Measurements from ENCODE around the gene INPP5B. TPM values are rescaled to one million over a fixed set of nuclear protein-coding genes. Genes with fewer than 3 reads are reported as not detected.
A peak's percentile ranks its signal among the peaks of the same experiment; 100 is the strongest.

INPP5B gene
- total RNA-seq, 1 donor from 2014 or later: 21.1 TPM

DNA sequence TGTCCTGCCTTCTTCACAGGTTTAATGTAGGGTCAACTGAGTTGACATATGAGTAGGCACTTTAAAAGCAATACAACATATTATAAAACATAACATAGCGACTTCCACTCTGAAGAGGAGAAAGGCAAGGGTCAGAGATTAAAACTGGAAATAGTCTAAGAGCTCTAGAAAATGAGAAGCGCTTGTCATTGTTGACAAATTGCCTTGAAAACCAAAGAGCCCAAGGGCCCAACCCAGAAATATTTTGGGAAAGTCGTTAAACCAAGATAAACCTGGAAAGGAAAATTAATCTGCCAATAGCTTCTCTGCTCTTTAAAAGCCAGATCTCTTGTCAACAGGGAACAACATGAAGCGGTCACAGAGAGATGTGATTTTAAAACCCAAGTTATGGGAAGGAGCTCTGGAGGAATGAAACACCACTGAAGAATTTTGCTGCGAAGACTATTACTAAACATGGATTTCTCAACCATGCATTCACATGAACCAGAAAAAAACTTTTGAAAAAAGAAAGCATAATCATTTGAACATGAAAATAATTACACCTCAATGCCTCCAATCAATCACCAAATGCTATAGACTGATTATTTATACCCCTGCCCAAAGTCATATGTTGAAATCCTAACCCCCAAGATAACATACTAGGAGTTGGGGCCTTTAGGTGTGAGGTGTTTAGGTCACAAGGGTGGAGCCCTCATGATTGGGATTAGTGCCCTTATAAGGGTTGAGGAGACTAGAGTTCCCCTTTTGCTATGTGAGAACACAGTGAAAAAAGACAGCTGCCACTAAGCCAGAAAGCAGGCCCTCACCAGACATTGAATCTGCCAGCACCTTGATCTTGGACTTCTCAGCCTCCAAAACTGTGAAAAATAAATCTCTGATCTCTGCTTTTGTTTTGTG is 54.5 kb downstream of the INPP5B start:
- Mint-ChIP-seq H3K27me3 (no peaks in the 10 kb centered on the region), H3K4me1 (ENCODE audit: low read depth) (no peaks in the 10 kb centered on the region), H3K36me3 (ENCODE audit: insufficient read depth) (peaks cover 4% of the 10 kb centered on the region), H3K27ac (no peak overlapping the region), H3K9me3 (ENCODE audit: low read depth) (no peaks in the 10 kb centered on the region), H3K4me3 (ENCODE audit: low read depth) (no peak overlapping the region)
- no peak for DNase-seq (ENCODE audit: low spot score, unreplicated experiment)
- TF ChIP-seq, protein P1, sequence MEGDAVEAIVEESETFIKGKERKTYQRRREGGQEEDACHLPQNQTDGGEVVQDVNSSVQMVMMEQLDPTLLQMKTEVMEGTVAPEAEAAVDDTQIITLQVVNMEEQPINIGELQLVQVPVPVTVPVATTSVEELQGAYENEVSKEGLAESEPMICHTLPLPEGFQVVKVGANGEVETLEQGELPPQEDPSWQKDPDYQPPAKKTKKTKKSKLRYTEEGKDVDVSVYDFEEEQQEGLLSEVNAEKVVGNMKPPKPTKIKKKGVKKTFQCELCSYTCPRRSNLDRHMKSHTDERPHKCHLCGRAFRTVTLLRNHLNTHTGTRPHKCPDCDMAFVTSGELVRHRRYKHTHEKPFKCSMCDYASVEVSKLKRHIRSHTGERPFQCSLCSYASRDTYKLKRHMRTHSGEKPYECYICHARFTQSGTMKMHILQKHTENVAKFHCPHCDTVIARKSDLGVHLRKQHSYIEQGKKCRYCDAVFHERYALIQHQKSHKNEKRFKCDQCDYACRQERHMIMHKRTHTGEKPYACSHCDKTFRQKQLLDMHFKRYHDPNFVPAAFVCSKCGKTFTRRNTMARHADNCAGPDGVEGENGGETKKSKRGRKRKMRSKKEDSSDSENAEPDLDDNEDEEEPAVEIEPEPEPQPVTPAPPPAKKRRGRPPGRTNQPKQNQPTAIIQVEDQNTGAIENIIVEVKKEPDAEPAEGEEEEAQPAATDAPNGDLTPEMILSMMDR (IDR thresholded peaks at IDR 0.05; ENCODE audit: unreplicated experiment): no peak

DNA sequence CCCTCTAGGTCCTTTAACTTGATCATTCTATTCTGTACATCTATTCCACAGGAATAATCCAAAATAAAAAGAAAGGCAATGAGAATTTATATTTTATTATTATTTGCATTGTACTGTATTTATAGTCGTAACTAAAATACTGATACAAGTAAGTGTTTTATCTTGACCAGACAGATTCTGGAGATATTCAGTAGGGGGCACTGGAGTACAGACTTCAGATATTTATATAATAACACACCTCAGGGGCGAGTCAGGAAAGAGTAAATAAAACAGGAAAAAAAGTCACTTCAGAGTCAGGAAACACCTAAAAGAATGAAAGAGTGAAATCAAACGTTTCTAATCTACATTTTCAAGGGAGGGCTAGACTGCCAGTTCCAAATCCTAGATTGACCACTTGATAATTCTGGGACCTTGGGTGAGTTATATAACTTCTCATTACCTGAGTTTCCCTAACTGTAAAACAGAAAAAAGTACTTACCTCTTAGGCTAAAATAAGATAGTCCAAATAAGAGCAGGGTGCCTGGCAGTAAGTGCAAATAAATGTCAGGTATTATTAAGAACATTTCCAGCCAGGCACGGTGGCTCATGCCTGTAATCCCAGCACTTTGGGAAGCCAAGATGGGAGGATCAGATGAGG is 56.4 kb downstream of the INPP5B start:
- Mint-ChIP-seq H3K27me3 (no peaks in the 10 kb centered on the region), H3K36me3 (ENCODE audit: insufficient read depth) (peaks cover 10% of the 10 kb centered on the region), H3K4me3 (ENCODE audit: low read depth) (no peak overlapping the region), H3K27ac (no peak overlapping the region), H3K4me1 (ENCODE audit: low read depth) (no peaks in the 10 kb centered on the region), H3K9me3 (ENCODE audit: low read depth) (no peaks in the 10 kb centered on the region)
- DNase-seq (ENCODE audit: low spot score, unreplicated experiment): no peak
- TF ChIP-seq, protein P1 (IDR thresholded peaks at IDR 0.05; ENCODE audit: unreplicated experiment): peak; percentile 61

DNA sequence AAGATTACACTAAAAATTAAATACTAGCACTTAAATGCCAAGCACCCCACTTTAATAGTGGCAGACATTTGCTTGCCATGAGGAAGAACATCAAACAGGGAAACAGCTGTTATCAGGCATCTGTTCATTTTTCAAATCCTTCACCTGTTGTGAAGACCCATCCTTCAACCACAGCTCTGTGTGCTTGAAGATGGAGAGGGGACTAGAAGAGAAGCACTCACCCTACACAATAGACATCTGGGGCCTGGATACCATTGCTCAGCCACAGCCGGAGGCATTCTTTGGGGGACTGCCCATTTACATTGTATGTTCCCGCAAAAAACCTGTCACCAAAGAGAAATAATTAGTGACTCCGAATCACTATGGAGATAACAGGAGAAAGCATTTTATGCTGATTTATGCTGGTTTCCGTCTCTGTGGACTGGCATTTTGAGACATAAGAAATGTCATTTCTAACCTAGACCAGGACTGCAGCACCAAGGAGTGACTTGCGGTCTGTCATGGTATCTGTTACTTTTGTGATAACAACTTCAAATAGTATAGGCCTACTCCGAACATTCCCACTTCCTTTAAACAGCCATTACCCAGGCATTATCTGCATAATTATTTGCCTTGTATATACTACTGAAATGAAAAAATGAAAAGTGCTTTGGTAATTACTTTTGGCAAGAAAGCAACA is 58.7 kb downstream of the INPP5B start:
- Mint-ChIP-seq H3K27ac (no peak overlapping the region), H3K4me3 (ENCODE audit: low read depth) (no peak overlapping the region)

DNA sequence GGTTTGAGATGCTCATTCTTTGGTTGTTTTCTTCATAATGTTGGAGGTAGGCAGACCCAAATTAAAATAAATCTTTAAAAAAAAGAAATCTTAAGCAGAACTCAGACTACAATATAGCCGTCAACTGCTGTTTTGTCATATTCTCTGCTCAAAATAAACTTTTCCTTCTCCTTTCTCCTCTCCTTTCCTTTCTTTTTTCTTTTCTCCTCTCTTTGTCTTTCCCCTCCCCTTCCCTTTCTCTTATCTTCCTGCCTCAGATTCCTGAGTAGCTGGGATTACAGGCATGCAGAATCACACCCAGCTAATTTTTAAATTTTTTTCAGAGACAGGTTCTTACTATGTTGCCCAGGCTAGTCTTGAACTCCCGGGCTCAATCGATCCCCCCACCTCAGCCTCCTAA is 62.7 kb downstream of the INPP5B start:
- TF ChIP-seq, protein P1 (IDR thresholded peaks at IDR 0.05; ENCODE audit: unreplicated experiment): no peak
- no peaks in the 10 kb centered on the region for H3K4me1 Mint-ChIP-seq (ENCODE audit: low read depth)
- H3K36me3 Mint-ChIP-seq (ENCODE audit: insufficient read depth): peaks cover 17% of the 10 kb centered on the region
- no peaks in the 10 kb centered on the region for H3K9me3 Mint-ChIP-seq (ENCODE audit: low read depth)
- no peak for DNase-seq (ENCODE audit: low spot score, unreplicated experiment)
- no peaks in the 10 kb centered on the region for H3K27me3 Mint-ChIP-seq
- peak overlapping the region; percentile 85 for H3K27ac Mint-ChIP-seq
- no peak overlapping the region for H3K4me3 Mint-ChIP-seq (ENCODE audit: low read depth)

More for the DNA sequence above, 58.7 kb downstream of the INPP5B start:
- TF ChIP-seq, protein P1 (IDR thresholded peaks at IDR 0.05; ENCODE audit: unreplicated experiment): no peak
- DNase-seq (ENCODE audit: low spot score, unreplicated experiment): no peak
- peaks cover 13% of the 10 kb centered on the region for H3K36me3 Mint-ChIP-seq (ENCODE audit: insufficient read depth)
- H3K9me3 Mint-ChIP-seq (ENCODE audit: low read depth): no peaks in the 10 kb centered on the region
- no peaks in the 10 kb centered on the region for H3K4me1 Mint-ChIP-seq (ENCODE audit: low read depth)
- H3K27me3 Mint-ChIP-seq: no peaks in the 10 kb centered on the region

DNA sequence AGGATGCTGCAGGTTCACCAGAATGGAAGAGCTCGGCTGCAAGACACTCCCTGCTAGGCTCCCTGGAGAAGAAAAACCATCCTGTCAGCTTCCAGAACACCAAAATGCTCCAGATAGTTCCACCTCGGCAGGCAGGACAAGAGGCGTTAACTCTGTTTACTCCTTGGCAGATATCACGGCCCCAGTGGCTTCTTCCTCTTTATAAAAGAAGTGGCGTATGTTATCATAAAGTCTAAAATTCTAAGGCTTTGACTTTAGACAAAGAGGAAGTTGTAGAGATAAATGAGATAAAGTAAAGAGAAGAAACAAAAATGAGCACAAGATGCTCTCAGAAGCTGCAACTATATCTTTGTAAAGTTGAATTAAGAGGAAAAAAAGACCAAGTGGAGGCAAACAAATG is 63.2 kb downstream of the INPP5B start:
- H3K9me3 Mint-ChIP-seq (ENCODE audit: low read depth): no peaks in the 10 kb centered on the region
- H3K4me1 Mint-ChIP-seq (ENCODE audit: low read depth): no peaks in the 10 kb centered on the region
- no peaks in the 10 kb centered on the region for H3K27me3 Mint-ChIP-seq
- H3K27ac Mint-ChIP-seq: no peak overlapping the region
- TF ChIP-seq, protein P1 (IDR thresholded peaks at IDR 0.05; ENCODE audit: unreplicated experiment): no peak
- peaks cover 17% of the 10 kb centered on the region for H3K36me3 Mint-ChIP-seq (ENCODE audit: insufficient read depth)
- H3K4me3 Mint-ChIP-seq (ENCODE audit: low read depth): no peak overlapping the region
- no peak for DNase-seq (ENCODE audit: low spot score, unreplicated experiment)
